PC-3 (cell line): ENCODE results near the gene EFCAB9. TPM values are rescaled to one million over a fixed set of nuclear protein-coding genes. Genes with fewer than 3 reads are reported as not detected.
A peak's percentile ranks its signal among the peaks of the same experiment; 100 is the strongest.

ENCODE experiments used
- ATAC-seq: fragments of 200-7000 bp; cut with Tn5 transposase; 2 replicates; pipeline ENCODE4 v1.9.1; 2020; ENCODE audit warnings: mild to moderate bottlenecking, moderate library complexity
- Bru-seq: library from RNA; stranded (reverse); fragments of 400-500 nt; gene quantifications from one replicate; lab custom pipeline; 2021; lab: Mats Ljungman, UMichigan
- BruChase-seq, 2 experiments: library from RNA; stranded (reverse); fragments of 400-500 nt; gene quantifications; one replicate each; lab custom pipeline; 2021; lab: Mats Ljungman, UMichigan
- BruUV-seq: library from RNA; stranded (reverse); fragments of 400-500 nt; replicated peaks from 2 replicates; lab custom pipeline; 2021; lab: Mats Ljungman, UMichigan
- CTCF ChIA-PET: fragments of 300-600 bp; sonication (Branson Sonifier 250); formaldehyde crosslinking; loops from one replicate; lab custom pipeline; 2022; ENCODE audit warnings: antibody characterized with exemption; lab: Charles Lee
- POLR2A ChIA-PET: fragments of 300-600 bp; sonication (Branson Sonifier 250); formaldehyde crosslinking; loops from one replicate; lab custom pipeline; 2022; ENCODE audit warnings: antibody characterized with exemption; ENCODE audit not compliant: unreplicated experiment; lab: Charles Lee
- DNase-seq: peaks from one replicate; pipeline ENCODE4 v3.0.0-alpha.2; 2015
- H2AFZ ChIP-seq: fragments of 300-600 bp; sonication (generic); 2 replicates; pipeline ENCODE4 v1.6.0; 2016; ENCODE audit warnings: antibody characterized with exemption, low read length
- H3F3A ChIP-seq: fragments of 300-600 bp; sonication (generic); one replicate; pipeline ENCODE4 v1.6.0; 2017; ENCODE audit warnings: antibody characterized with exemption, low read length, control low read depth, mild to moderate bottlenecking; ENCODE audit not compliant: unreplicated experiment
- H3K27ac ChIP-seq: fragments of 300-600 bp; sonication (generic); 2 replicates; pipeline ENCODE4 v1.5.1; 2016; ENCODE audit warnings: mild to moderate bottlenecking, low read length
- H3K27me3 ChIP-seq: fragments of 300-600 bp; sonication (generic); 2 replicates; pipeline ENCODE4 v1.6.1; 2016; ENCODE audit warnings: low read length, mixed read lengths
- H3K36me3 ChIP-seq: fragments of 300-600 bp; sonication (generic); 2 replicates; pipeline ENCODE4 v1.6.1; 2016; ENCODE audit warnings: low read depth, mixed run types, low read length, mixed read lengths
- H3K4me1 ChIP-seq: fragments of 300-600 bp; sonication (generic); 2 replicates; pipeline ENCODE4 v1.5.1; 2016; ENCODE audit warnings: low read length; ENCODE audit not compliant: insufficient read depth
- H3K4me2 ChIP-seq: fragments of 300-600 bp; sonication (generic); 2 replicates; pipeline ENCODE4 v1.6.0; 2016; ENCODE audit warnings: low read length
- H3K4me3 ChIP-seq: fragments of 300-600 bp; sonication (generic); 2 replicates; pipeline ENCODE4 v1.5.1; 2016; ENCODE audit warnings: mild to moderate bottlenecking, low read length, mixed read lengths
- H3K79me2 ChIP-seq: fragments of 300-600 bp; sonication (generic); 2 replicates; pipeline ENCODE4 v1.6.1; 2017; ENCODE audit warnings: low read length, mixed read lengths
- H3K9ac ChIP-seq: fragments of 300-600 bp; sonication (generic); 2 replicates; pipeline ENCODE4 v1.6.0; 2016; ENCODE audit warnings: mild to moderate bottlenecking, low read length
- H3K9me2 ChIP-seq: fragments of 300-600 bp; sonication (generic); replicated peaks from 2 replicates; pipeline ENCODE4 v1.6.1; 2016; ENCODE audit warnings: mixed run types, low read length, mixed read lengths
- H3K9me3 ChIP-seq: fragments of 300-600 bp; sonication (generic); 2 replicates; pipeline ENCODE4 v1.6.1; 2016; ENCODE audit warnings: low read length, mixed read lengths
- H4K20me1 ChIP-seq: fragments of 300-600 bp; sonication (generic); 2 replicates; pipeline ENCODE4 v1.6.1; 2016; ENCODE audit warnings: low read length, mixed read lengths
- EZH2 ChIP-seq: fragments of 300-600 bp; sonication (generic); IDR thresholded peaks from one replicate; pipeline ENCODE4 v1.6.1; 2017; ENCODE audit warnings: antibody characterized with exemption, mild to moderate bottlenecking, low read length; ENCODE audit not compliant: unreplicated experiment
- EZH2phosphoT487 ChIP-seq: fragments of 300-600 bp; sonication (generic); IDR thresholded peaks from 2 replicates; pipeline ENCODE4 v1.6.1; 2018; ENCODE audit warnings: mild to moderate bottlenecking, antibody characterized with exemption, low read length, borderline replicate concordance
- intact Hi-C: fragments of 100-400 bp; cut with micrococcal nuclease; formaldehyde crosslinking; loops from 2 replicates; pipeline ENCODE4 v1.9.0; 2023
- long read RNA-seq: library from polyadenylated mRNA; unstranded; transcript quantifications from one replicate; pipeline ENCODE4 v2.0.0, GENCODE V29; 2021; ENCODE audit not compliant: unreplicated experiment
- total RNA-seq: library from RNA; depleted of rRNA; stranded (reverse); fragments of >200 nt; gene quantifications from 2 replicates; pipeline ENCODE4 v1.2.3, GENCODE V29; 2014; rRNA removed
- TF ChIP-seq, protein P1 (sequence below): fragments of 300-600 bp; sonication (generic); conservative IDR thresholded peaks from 2 replicates; pipeline ENCODE4 v1.5.1; 2017; ENCODE audit warnings: antibody characterized with exemption, low read depth, mild to moderate bottlenecking, low read length

EFCAB9 gene
- not detected in 2 replicates for total RNA-seq
- percentile 17 among the genes with signal in this experiment for Bru-seq, nascent RNA
- percentile 14 among the genes with signal in this experiment for BruChase-seq, experiment 1, labeled RNA remaining after a 6-hour chase
- percentile 14 among the genes with signal in this experiment for BruChase-seq, experiment 2, labeled RNA remaining after a 2-hour chase
- long read RNA-seq = 0 reads

GRCh38 chr5:172193872-172194271 is at the start of gene EFCAB9:
EFCAB9 (plus strand) TSS chr5:172194172; CDS start chr5:172194173, 1 bp downstream.
- no peak within 1 kb of the TSS for H3K4me3 ChIP-seq
- H4K20me1 ChIP-seq = no peaks in the 10 kb centered on the region
- H3K9me2 ChIP-seq = no peaks in the 10 kb centered on the region
- no peak within 1 kb of the TSS for H3K27ac ChIP-seq
- H3K36me3 ChIP-seq = no peaks in the 10 kb centered on the region
- H2AFZ ChIP-seq = no peak within 1 kb of the TSS
- no peaks in the 10 kb centered on the region for H3K27me3 ChIP-seq
- DNase-seq (no peak), ATAC-seq (no peak)
- intact Hi-C loops = no loop called here
- CTCF ChIA-PET = no interaction called here
- H3K9ac ChIP-seq = no peak within 1 kb of the TSS
- H3K4me1 ChIP-seq = no peaks in the 10 kb centered on the region
- TF ChIP-seq, protein P1, sequence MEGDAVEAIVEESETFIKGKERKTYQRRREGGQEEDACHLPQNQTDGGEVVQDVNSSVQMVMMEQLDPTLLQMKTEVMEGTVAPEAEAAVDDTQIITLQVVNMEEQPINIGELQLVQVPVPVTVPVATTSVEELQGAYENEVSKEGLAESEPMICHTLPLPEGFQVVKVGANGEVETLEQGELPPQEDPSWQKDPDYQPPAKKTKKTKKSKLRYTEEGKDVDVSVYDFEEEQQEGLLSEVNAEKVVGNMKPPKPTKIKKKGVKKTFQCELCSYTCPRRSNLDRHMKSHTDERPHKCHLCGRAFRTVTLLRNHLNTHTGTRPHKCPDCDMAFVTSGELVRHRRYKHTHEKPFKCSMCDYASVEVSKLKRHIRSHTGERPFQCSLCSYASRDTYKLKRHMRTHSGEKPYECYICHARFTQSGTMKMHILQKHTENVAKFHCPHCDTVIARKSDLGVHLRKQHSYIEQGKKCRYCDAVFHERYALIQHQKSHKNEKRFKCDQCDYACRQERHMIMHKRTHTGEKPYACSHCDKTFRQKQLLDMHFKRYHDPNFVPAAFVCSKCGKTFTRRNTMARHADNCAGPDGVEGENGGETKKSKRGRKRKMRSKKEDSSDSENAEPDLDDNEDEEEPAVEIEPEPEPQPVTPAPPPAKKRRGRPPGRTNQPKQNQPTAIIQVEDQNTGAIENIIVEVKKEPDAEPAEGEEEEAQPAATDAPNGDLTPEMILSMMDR = no peak
- TF ChIP-seq EZH2 (no peak), EZH2phosphoT487 (no peak)
- H3K9me3 ChIP-seq = no peaks in the 10 kb centered on the region
- POLR2A ChIA-PET = no interaction called here
- H3K4me2 ChIP-seq = no peak within 1 kb of the TSS
- no peaks in the 10 kb centered on the region for H3K79me2 ChIP-seq
- no peaks in the 10 kb centered on the region for H3F3A ChIP-seq
- no TSS peak for BruUV-seq

GRCh38 chr5:172144291-172144815 is 49.6 kb upstream of the EFCAB9 start:
- DNase-seq = no peak
- Histone ChIP-seq H3K27ac (no peak overlapping the region), H3K4me2 (no peak overlapping the region), H3K27me3 (no peaks in the 10 kb centered on the region), H3K79me2 (peaks cover 12% of the 10 kb centered on the region), H3K9me3 (no peaks in the 10 kb centered on the region), H3K4me1 (no peaks in the 10 kb centered on the region), H4K20me1 (no peaks in the 10 kb centered on the region; the same call in 1 of the 2 replicates), H3F3A (no peaks in the 10 kb centered on the region), H3K9ac (no peak overlapping the region), H3K9me2 (no peaks in the 10 kb centered on the region), H2AFZ (no peak overlapping the region), H3K4me3 (no peak overlapping the region), H3K36me3 (0 out of 2 replicates have a peak, but pooled peaks cover 3% of the 10 kb centered on the region)
- BruUV-seq = no TSS peak
- intact Hi-C loops = no loop called here
- POLR2A ChIA-PET = no interaction called here
- ATAC-seq = no peak
- CTCF ChIA-PET = no interaction called here
- TF ChIP-seq, protein P1 = no peak
- TF ChIP-seq EZH2 (no peak), EZH2phosphoT487 (no peak)
